NOMO-1 treated with DMSO at 0.1 percent for 48 hours (cell line): ENCODE measurements around the gene PTPRK.

Experiments used
- DNase-seq: peaks from one replicate; lab custom pipeline; 2025; ENCODE audit not compliant: unreplicated experiment; lab: John Stamatoyannopoulos, UW

The PTPRK gene

GRCh38 chr6:128520436-128521281, at the start of gene PTPRK:
Gene PTPRK, minus strand, starts transcription at chr6:128520599. Its CDS starts 241 bp downstream, at chr6:128520358.
- DNase-seq: peak; percentile 66

- no peak for DNase-seq
Measured at GRCh38 chr6:128567029-128567428, 46.6 kb upstream of the PTPRK start.

- DNase-seq: no peak
Measured at GRCh38 chr6:128560966-128561365, 40.6 kb upstream of the PTPRK start.

- DNase-seq: no peak
Measured at GRCh38 chr6:128558924-128559323, 38.5 kb upstream of the PTPRK start.

- DNase-seq: no peak
Measured at GRCh38 chr6:128558021-128558420, 37.6 kb upstream of the PTPRK start.

- no peak for DNase-seq
Measured at GRCh38 chr6:128557081-128557480, 36.7 kb upstream of the PTPRK start.

- DNase-seq: no peak
Measured at GRCh38 chr6:128554302-128554701, 33.9 kb upstream of the PTPRK start.

- DNase-seq: no peak
Measured at GRCh38 chr6:128541261-128541660, 20.9 kb upstream of the PTPRK start.

- no peak for DNase-seq
Measured at GRCh38 chr6:128538763-128539162, 18.4 kb upstream of the PTPRK start.

- DNase-seq: no peak
Measured at GRCh38 chr6:128532827-128533226, 12.4 kb upstream of the PTPRK start.

- no peak for DNase-seq
Measured at GRCh38 chr6:128532136-128532535, 11.7 kb upstream of the PTPRK start.

- no peak for DNase-seq
Measured at GRCh38 chr6:128531696-128532095, 11.3 kb upstream of the PTPRK start.

- DNase-seq: no peak
Measured at GRCh38 chr6:128528241-128528640, 7.8 kb upstream of the PTPRK start.

GRCh38 chr6:128527375-128527774, 7.0 kb upstream of the PTPRK start:
- DNase-seq: no peak

- no peak for DNase-seq
Measured at GRCh38 chr6:128526152-128526914, 5.9 kb upstream of the PTPRK start.

GRCh38 chr6:128525406-128525805, 5.0 kb upstream of the PTPRK start:
- no peak for DNase-seq

GRCh38 chr6:128521282-128521632, 858 bp upstream of the PTPRK start:
- DNase-seq: no peak

GRCh38 chr6:128519931-128520435, 416 bp downstream of the PTPRK start:
- DNase-seq: no peak

- DNase-seq: no peak
Measured at GRCh38 chr6:128519132-128519930, 1.1 kb downstream of the PTPRK start.

GRCh38 chr6:128518434-128519131, 1.8 kb downstream of the PTPRK start:
- DNase-seq: no peak

- DNase-seq: no peak
Measured at GRCh38 chr6:128517124-128517523, 3.3 kb downstream of the PTPRK start.
